H1 (cell line): ENCODE data around the gene CDC5L. TPM values are rescaled to one million over a fixed set of nuclear protein-coding genes. Genes with fewer than 3 reads are reported as not detected.

Experiments
- CTCF ChIA-PET: fragments of 300-600 bp; sonication (Branson Sonifier 250); formaldehyde crosslinking; loops from one replicate; lab custom pipeline; 2021; ENCODE audit not compliant: partially characterized antibody; lab: Charles Lee
- POLR2A ChIA-PET: fragments of 300-600 bp; sonication (Branson Sonifier 250); formaldehyde crosslinking; loops from one replicate; lab custom pipeline; 2021; ENCODE audit warnings: inconsistent platforms; ENCODE audit not compliant: partially characterized antibody; lab: Charles Lee
- DNase-seq, 2 experiments: peaks; one replicate each; pipeline versions ENCODE4 v3.0.0 to v3.0.0-alpha.2; 2010 to 2022; ENCODE audit warnings: low spot score in 2 of 2, low read depth in 1 of 2, mixed read lengths in 1 of 2
- FAIRE-seq: peaks from 2 replicates; lab custom pipeline; 2011; peaks lifted over from hg19 to GRCh38; lab: Jason Lieb, UNC
- H2AFZ ChIP-seq: 2 replicates; pipeline ENCODE4 v1.8.1; 2012; ENCODE audit warnings: low read length, inconsistent platforms
- H2AK5ac ChIP-seq: 2 replicates; pipeline ENCODE4 v1.6.1; 2013; ENCODE audit warnings: low read depth, low read length
- H2BK120ac ChIP-seq: replicated peaks from 2 replicates; pipeline ENCODE3; 2013; ENCODE audit warnings: low read depth, low read length, inconsistent platforms
- H2BK12ac ChIP-seq: 2 replicates; pipeline ENCODE4 v1.6.1; 2013; ENCODE audit warnings: low read depth, low read length
- H2BK15ac ChIP-seq: 2 replicates; pipeline ENCODE4 v1.6.1; 2013; ENCODE audit warnings: low read length
- H2BK20ac ChIP-seq: 2 replicates; pipeline ENCODE4 v1.6.1; 2013; ENCODE audit warnings: low read length
- H2BK5ac ChIP-seq: 2 replicates; pipeline ENCODE4 v1.6.1; 2013; ENCODE audit warnings: low read depth, low read length
- H3K14ac ChIP-seq: 2 replicates; pipeline ENCODE4 v1.6.1; 2013; ENCODE audit warnings: inconsistent platforms; ENCODE audit not compliant: insufficient read length
- H3K18ac ChIP-seq: 2 replicates; pipeline ENCODE4 v1.6.1; 2013; ENCODE audit warnings: low read length; ENCODE audit errors: extremely low read depth
- H3K23ac ChIP-seq: 2 replicates; pipeline ENCODE4 v1.6.1; 2013; ENCODE audit warnings: inconsistent platforms; ENCODE audit not compliant: insufficient read length
- H3K23me2 ChIP-seq: 2 replicates; pipeline ENCODE4 v1.6.1; 2013; ENCODE audit warnings: low read depth, low read length
- H3K27ac ChIP-seq: 2 replicates; pipeline ENCODE4 v1.6.1; 2011; ENCODE audit warnings: low read depth, low read length, inconsistent platforms
- H3K27me3 ChIP-seq, 4 experiments: replicated peaks in 1 of 4; 1 replicate in 1 of 4; 2 replicates in 3 of 4; pipeline versions ENCODE4 v1.6.1 to v1.8.1; 2011 to 2013; ENCODE audit warnings: low read length in 3 of 4, mild to moderate bottlenecking in 3 of 4, inconsistent platforms in 2 of 4, mixed read lengths in 2 of 4, moderate library complexity in 1 of 4; ENCODE audit not compliant: control insufficient read depth in 3 of 4, insufficient read depth in 3 of 4; ENCODE audit errors: extremely low read depth in 1 of 4
- H3K36me3 ChIP-seq, 4 experiments: 2 replicates each; pipeline versions ENCODE4 v1.6.1 to v1.8.1; 2011 to 2013; ENCODE audit warnings: mild to moderate bottlenecking in 4 of 4, low read length in 3 of 4, moderate library complexity in 2 of 4, control low read depth in 1 of 4, inconsistent platforms in 1 of 4; ENCODE audit not compliant: insufficient read depth in 4 of 4, control insufficient read depth in 2 of 4
- H3K4ac ChIP-seq: replicated peaks from 2 replicates; pipeline ENCODE3; 2013; ENCODE audit warnings: low read length, low read depth, mixed read lengths, inconsistent platforms; ENCODE audit not compliant: insufficient read length
- H3K4me1 ChIP-seq, 4 experiments: replicated peaks in 1 of 4; 1 replicate in 1 of 4; 2 replicates in 3 of 4; pipeline versions ENCODE4 v1.6.1 to v1.8.1; 2011 to 2013; ENCODE audit warnings: low read length in 3 of 4, inconsistent platforms in 2 of 4, mixed read lengths in 1 of 4; ENCODE audit not compliant: insufficient read depth in 4 of 4, control insufficient read depth in 3 of 4
- H3K4me2 ChIP-seq, 2 experiments: 2 replicates each; pipeline versions ENCODE4 v1.6.1 to v1.8.1; 2011 to 2013; ENCODE audit warnings: low read depth in 2 of 2, low read length in 2 of 2, control low read depth in 1 of 2, inconsistent platforms in 1 of 2, mild to moderate bottlenecking in 1 of 2; ENCODE audit not compliant: insufficient read depth in 1 of 2
- H3K4me3 ChIP-seq, 4 experiments: fragments of 200-600, 300-600 bp in 1 of 4; sonication (generic), shearing (Covaris generic), sonication (Bioruptor Twin) in 1 of 4; 2 replicates each; pipeline versions ENCODE4 v1.5.1 to v1.8.1; 2011 to 2016; ENCODE audit warnings: low read length in 4 of 4, low read depth in 3 of 4, control low read depth in 2 of 4, inconsistent platforms in 2 of 4, mild to moderate bottlenecking in 2 of 4, mixed read lengths in 1 of 4, moderate library complexity in 1 of 4; ENCODE audit not compliant: insufficient read depth in 2 of 4; ENCODE audit errors: extremely low read depth in 1 of 4
- H3K56ac ChIP-seq: replicated peaks from 2 replicates; pipeline ENCODE3; 2013; ENCODE audit warnings: low read depth, mild to moderate bottlenecking, mixed read lengths, low read length, inconsistent platforms; ENCODE audit not compliant: insufficient read length
- H3K79me1 ChIP-seq: 2 replicates; pipeline ENCODE4 v1.6.1; 2013; ENCODE audit warnings: low read depth, low read length, control low read depth
- H3K79me2 ChIP-seq, 2 experiments: 2 replicates each; pipeline versions ENCODE4 v1.6.1 to v1.8.1; 2012 to 2013; ENCODE audit warnings: low read length in 2 of 2, mild to moderate bottlenecking in 2 of 2, inconsistent platforms in 1 of 2; ENCODE audit not compliant: insufficient read depth in 2 of 2, control insufficient read depth in 1 of 2
- H3K9ac ChIP-seq, 4 experiments: replicated peaks in 1 of 4; 1 replicate in 1 of 4; 2 replicates in 3 of 4; pipeline versions ENCODE4 v1.6.1 to v1.8.1; 2011 to 2013; ENCODE audit warnings: low read depth in 3 of 4, low read length in 3 of 4, control low read depth in 2 of 4, mild to moderate bottlenecking in 2 of 4, moderate library complexity in 2 of 4, inconsistent platforms in 1 of 4; ENCODE audit errors: extremely low read depth in 1 of 4
- H3K9me3 ChIP-seq, 2 experiments: 2 replicates each; pipeline versions ENCODE4 v1.6.1 to v1.8.1; 2012 to 2013; ENCODE audit warnings: mild to moderate bottlenecking in 2 of 2, moderate library complexity in 2 of 2, control low read depth in 1 of 2, inconsistent platforms in 1 of 2, low read depth in 1 of 2, low read length in 1 of 2, mixed read lengths in 1 of 2; ENCODE audit not compliant: insufficient read depth in 2 of 2
- H4K20me1 ChIP-seq, 2 experiments: replicated peaks in 1 of 2; 2 replicates each; pipeline versions ENCODE3 to v1.8.1; 2011 to 2013; ENCODE audit warnings: inconsistent platforms in 2 of 2, low read length in 2 of 2, mild to moderate bottlenecking in 1 of 2; ENCODE audit not compliant: insufficient read depth in 2 of 2, control insufficient read depth in 1 of 2
- H4K5ac ChIP-seq: 2 replicates; pipeline ENCODE4 v1.6.1; 2013; ENCODE audit warnings: low read length, low read depth, mixed read lengths, inconsistent platforms; ENCODE audit not compliant: insufficient read length
- H4K8ac ChIP-seq: 2 replicates; pipeline ENCODE4 v1.8.0; 2013; ENCODE audit warnings: mild to moderate bottlenecking, moderate library complexity, low read length, inconsistent platforms; ENCODE audit not compliant: insufficient read depth; ENCODE audit errors: extremely low read depth
- H4K91ac ChIP-seq: replicated peaks from 2 replicates; pipeline ENCODE3; 2013; ENCODE audit warnings: low read length, mixed read lengths, inconsistent platforms; ENCODE audit not compliant: insufficient read length
- BACH1 ChIP-seq: IDR thresholded peaks from 2 replicates; pipeline ENCODE4 v1.6.1; 2012; ENCODE audit warnings: low read length, improper control_type of control experiment
- CHD1 ChIP-seq: IDR thresholded peaks from 2 replicates; pipeline ENCODE4 v1.6.1; 2012; ENCODE audit warnings: low read depth, low read length, improper control_type of control experiment
- RXRA ChIP-seq: IDR thresholded peaks from 2 replicates; pipeline ENCODE4 v1.6.1; 2011; ENCODE audit warnings: low read depth, mild to moderate bottlenecking, low read length, moderate library complexity; ENCODE audit not compliant: insufficient read depth
- whole genome bisulfite sequencing, 2 experiments: shearing (Covaris generic) in 1 of 2; methylation state at CpG; one replicate each; pipeline versions ENCODE4 v1.1.6 to v1.1.7; 2013 to 2015; ENCODE audit warnings: low lambda C conversion rate in 2 of 2, mixed read lengths in 2 of 2, inconsistent platforms in 1 of 2, low coverage in 1 of 2, missing lambda C conversion rate in 1 of 2; ENCODE audit not compliant: insufficient replicate concordance in 2 of 2, insufficient coverage in 1 of 2, insufficient read length in 1 of 2; ENCODE audit errors: extremely low coverage in 1 of 2, missing lambda C conversion rate in 1 of 2; 5-methylcytosine and 5-hydroxymethylcytosine counted together
- polyA plus RNA-seq, 7 experiments: library from polyadenylated mRNA; depleted of rRNA in 3 of 7; stranded (reverse) in 5 of 7; unstranded in 2 of 7; fragments of >200 nt in 5 of 7; fragments of 200-250 nt in 2 of 7; gene quantifications; 1 replicate in 5 of 7; 2 replicates in 1 of 7; 4 replicates in 1 of 7; pipeline versions ENCODE4 v1.2.1 to v1.2.3, GENCODE V29; 2011 to 2013; ENCODE audit warnings: missing spikeins in 2 of 7, mixed read lengths in 2 of 7
- total RNA-seq: library from RNA; stranded (reverse); fragmentation: NEBNext Ultra II Directional; extraction: Animal tissue kit (Norgen Biotek cat#: 25700); gene quantifications from 2 replicates; pipeline ENCODE4 v1.2.1, GENCODE V29; 2021

Gene CDC5L
- total and polyA plus RNA-seq, 2 of the 8 experiments (the other 6 are each of a cell fraction or from before 2014, with no cell fraction given), result 8.4 to 32.8 TPM

- CTCF ChIA-PET, result interaction anchor here (0.6 to 1.2 kb wide), 4 partner anchors 22 to 1136 kb away, joined by 3 to 7 read pairs (median 3); no protein-coding TSS in a partner anchor
- no peak overlapping the region for H4K91ac ChIP-seq
- H3K56ac ChIP-seq, result no peak overlapping the region
- FAIRE-seq (no peak), DNase-seq (no peak)
- H3K9me3 ChIP-seq, result no peaks in the 10 kb centered on the region
- no peak for TF ChIP-seq CHD1
- TF ChIP-seq RXRA, result no peak
- TF ChIP-seq BACH1, result no peak
- POLR2A ChIA-PET, result interaction anchor here (1.5 kb wide), 1 partner anchor 19 kb away, joined by 3 read pairs; no protein-coding TSS in a partner anchor
- peaks cover 15 to 64% (median 38%) of the 10 kb centered on the region in 4 experiments; a peak in 7 of 8 replicates for H3K36me3 ChIP-seq
- H4K8ac ChIP-seq, result no peak overlapping the region
- 83% methylated on average over 7 of the region's 7 CpGs; no CpG with 5 or more reads in 1 of the 2 experiments for WGBS, 2 experiments
- H3K27ac ChIP-seq, result no peak overlapping the region
- H3K18ac ChIP-seq, result no peak overlapping the region
- peaks cover 0 to 28% of the 10 kb centered on the region in 2 experiments; a peak in 2 of 4 replicates for H3K79me2 ChIP-seq
- H2BK5ac ChIP-seq, result no peak overlapping the region
- H3K4me3 ChIP-seq, result no peak overlapping the region
- no peak overlapping the region for H2AK5ac ChIP-seq
- no peak overlapping the region for H2AFZ ChIP-seq
- no peak overlapping the region for H2BK15ac ChIP-seq
- no peaks in the 10 kb centered on the region for H3K79me1 ChIP-seq
- H2BK20ac ChIP-seq, result no peak overlapping the region
- H3K9ac ChIP-seq, result no peak overlapping the region
- no peaks in the 10 kb centered on the region for H3K27me3 ChIP-seq
- no peak overlapping the region for H3K4me2 ChIP-seq
- peaks cover 0 to 2% of the 10 kb centered on the region in 2 experiments for H4K20me1 ChIP-seq
- no peak overlapping the region for H3K23ac ChIP-seq
- no peak overlapping the region for H4K5ac ChIP-seq
- no peak overlapping the region for H2BK120ac ChIP-seq
- no peak overlapping the region for H2BK12ac ChIP-seq
- H3K4me1 ChIP-seq, result no peaks in the 10 kb centered on the region
- no peaks in the 10 kb centered on the region for H3K23me2 ChIP-seq
- H3K4ac ChIP-seq, result no peak overlapping the region
- no peak overlapping the region for H3K14ac ChIP-seq
These were observed 21.8 kb downstream of the CDC5L start for GRCh38 chr6:44409207-44409794.
